BE2C (cell line): ENCODE results near the gene CLDN15.

Experiments
- DNase-seq: peaks from one replicate; pipeline ENCODE4 v3.0.0-alpha.2; 2020
- H3K27me3 ChIP-seq: fragments of 250-450 bp; sonication (Bioruptor Pico); 2 replicates; pipeline ENCODE4 v1.5.1; 2020; ENCODE audit warnings: mild to moderate bottlenecking
- H3K36me3 ChIP-seq: fragments of 250-450 bp; sonication (Bioruptor Pico); 2 replicates; pipeline ENCODE4 v1.5.1; 2020; ENCODE audit warnings: mild to moderate bottlenecking
- H3K4me1 ChIP-seq: fragments of 250-450 bp; sonication (Bioruptor Pico); 2 replicates; pipeline ENCODE4 v1.5.1; 2020
- H3K4me3 ChIP-seq: 2 replicates; pipeline ENCODE4 v1.5.1; 2011; ENCODE audit warnings: low read depth, low read length
- H3K9me3 ChIP-seq: fragments of 250-450 bp; sonication (Bioruptor Pico); 2 replicates; pipeline ENCODE4 v1.5.1; 2020
- CTCF ChIP-seq: IDR thresholded peaks from 2 replicates; pipeline ENCODE4 v1.5.1; 2012; ENCODE audit warnings: mild to moderate bottlenecking, low read depth, low read length

Gene CLDN15

GRCh38 chr7:101245147-101245668, 7.6 kb upstream of the CLDN15 start:
- Histone ChIP-seq H3K9me3 (no peaks in the 10 kb centered on the region), H3K4me1 (peaks cover 3% of the 10 kb centered on the region; the same call in 1 of the 2 replicates), H3K36me3 (no peaks in the 10 kb centered on the region)

GRCh38 chr7:101244375-101245146, 7.0 kb upstream of the CLDN15 start, which contains the start of gene FIS1:
TSS of gene FIS1 (minus strand) at chr7:101245081. CDS start at chr7:101245004, 77 bp downstream.
- TF ChIP-seq CTCF = peak; percentile 83
- DNase-seq = peak; percentile 97
- Histone ChIP-seq H3K9me3 (no peaks in the 10 kb centered on the region), H3K4me3 (peak within 1 kb of the TSS; percentile 100), H3K4me1 (peaks cover 3% of the 10 kb centered on the region; the same call in 1 of the 2 replicates), H3K36me3 (0 out of 2 replicates have a peak, but pooled peaks cover 3% of the 10 kb centered on the region), H3K27me3 (no peaks in the 10 kb centered on the region)

More at GRCh38 chr7:101245147-101245668, 7.6 kb upstream of the CLDN15 start:
- DNase-seq = no peak
- H3K27me3 ChIP-seq = no peaks in the 10 kb centered on the region
- TF ChIP-seq CTCF = no peak
- H3K4me3 ChIP-seq = peak overlapping the region; percentile 100

GRCh38 chr7:101243646-101244374, 6.2 kb upstream of the CLDN15 start:
- no peak for TF ChIP-seq CTCF
- H3K4me3 ChIP-seq = peak overlapping the region; percentile 100
- DNase-seq = no peak
- H3K4me1 ChIP-seq = peaks cover 5% of the 10 kb centered on the region; the same call in 1 of the 2 replicates
- no peaks in the 10 kb centered on the region for H3K27me3 ChIP-seq
- 0 out of 2 replicates have a peak, but pooled peaks cover 5% of the 10 kb centered on the region for H3K36me3 ChIP-seq
- no peaks in the 10 kb centered on the region for H3K9me3 ChIP-seq

- Histone ChIP-seq H3K4me1 (peaks cover 15% of the 10 kb centered on the region), H3K9me3 (no peaks in the 10 kb centered on the region), H3K27me3 (no peaks in the 10 kb centered on the region), H3K4me3 (no peak overlapping the region), H3K36me3 (0 out of 2 replicates have a peak, but pooled peaks cover 5% of the 10 kb centered on the region)
- DNase-seq = no peak
- no peak for TF ChIP-seq CTCF
Measured at GRCh38 chr7:101241443-101242349, 4.1 kb upstream of the CLDN15 start.

- Histone ChIP-seq H3K36me3 (0 out of 2 replicates have a peak, but pooled peaks cover 5% of the 10 kb centered on the region), H3K4me3 (no peak overlapping the region), H3K27me3 (no peaks in the 10 kb centered on the region), H3K4me1 (peaks cover 15% of the 10 kb centered on the region), H3K9me3 (no peaks in the 10 kb centered on the region)
- no peak for TF ChIP-seq CTCF
- no peak for DNase-seq
Measured at GRCh38 chr7:101241015-101241363, 3.4 kb upstream of the CLDN15 start.
